Pancreas (tissue), 10 donors: Measurements from ENCODE around the gene SELENOS. TPM values are rescaled to one million over a fixed set of nuclear protein-coding genes. Genes with fewer than 3 reads are reported as not detected.

Experiments
- ATAC-seq, 4 donors: fragments of 200-7000 bp; cut with Tn5 transposase; one replicate each; pipeline versions ENCODE4 v1.8.0 to v1.9.1; 2020; ENCODE audit warnings: mild to moderate bottlenecking in 4 of 4, moderate library complexity in 4 of 4
- DNase-seq, 6 donors: peaks; one replicate each; pipeline ENCODE4 v3.0.0-alpha.2; 2020
- FAIRE-seq: peaks from 2 replicates; lab custom pipeline; 2012; peaks lifted over from hg19 to GRCh38; lab: Jason Lieb, UNC
- H3K27ac ChIP-seq, 4 donors: fragments of 200-600 bp; sonication (generic); 1 replicate in 3 of 4; 2 replicates in 1 of 4; pipeline versions ENCODE4 v1.5.0 to v1.8.0; 2020
- H3K27me3 ChIP-seq, 4 donors: fragments of 200-600 bp; one replicate each; pipeline ENCODE4 v1.8.0; 2021
- H3K36me3 ChIP-seq, 3 donors: fragments of 200-600 bp; sonication (generic) in 1 of 3; one replicate each; pipeline versions ENCODE4 v1.5.0 to v1.8.0; 2020 to 2021
- H3K4me1 ChIP-seq, 3 donors: fragments of 200-600 bp; one replicate each; pipeline ENCODE4 v1.8.0; 2021
- H3K4me3 ChIP-seq, 4 donors: fragments of 200-600 bp; sonication (generic) in 2 of 4; one replicate each; pipeline versions ENCODE4 v1.5.0 to v1.8.0; 2020 to 2021
- H3K9me3 ChIP-seq, 4 donors: fragments of 200-600 bp; one replicate each; pipeline ENCODE4 v1.8.0; 2021
- WGBS, 2 donors: extraction: QIAGEN DNeasy Blood & Tissue Kit; methylation state at CpG; one replicate each; pipeline ENCODE4 v1.1.7; 2013; 5-methylcytosine and 5-hydroxymethylcytosine counted together
- intact Hi-C, 3 donors: fragments of 100-400 bp; cut with DNase I; formaldehyde crosslinking; loops; one replicate each; pipeline versions ENCODE4 v1.11.1 to v1.14.2; 2022
- polyA plus RNA-seq, 2 donors: library from polyadenylated mRNA; stranded (reverse); fragments of 200-250 nt; gene quantifications; one replicate each; pipeline ENCODE4 v1.2.3, GENCODE V29; 2013
- total RNA-seq, 6 donors: library from RNA; stranded (reverse); fragmentation: NEBNext Ultra II Directional in 4 of 6; extraction: Animal tissue kit (Norgen Biotek cat#: 25700) in 4 of 6; gene quantifications; one replicate each; pipeline versions ENCODE4 v1.2.1 to v1.2.4, GENCODE V29; 2021 to 2023
- TF ChIP-seq, protein P1 (sequence below), 4 donors: fragments of 200-600 bp; sonication (generic) in 3 of 4; IDR thresholded peaks; one replicate each; pipeline versions ENCODE4 v1.5.0 to v1.8.0; 2021; ENCODE audit warnings: antibody characterized with exemption in 4 of 4
- donor health status: healthy with polysubstance abuse.
- donor health status: DM: no; HTN: no; CAD: no; lungs with moderate emphysema.
- donor health status: DM: no; HTN: no; CAD: no.
- donor health status: control.
- donor health status: control.
- donor health status: Bipolar disorder and iron deficiency.
- donor health status: DM: yes; HTN: yes; CAD: no.
- donor health status: DM: no; HTN: no; CAD: no.
- donor health status: DM: no; HTN: no; CAD: no.
- donor health status: DM: yes; HTN: yes; CAD: no.

The SELENOS gene
- total and polyA plus RNA-seq, 8 donors, result 26.6 to 72.7 (median 38.2) TPM

DNA sequence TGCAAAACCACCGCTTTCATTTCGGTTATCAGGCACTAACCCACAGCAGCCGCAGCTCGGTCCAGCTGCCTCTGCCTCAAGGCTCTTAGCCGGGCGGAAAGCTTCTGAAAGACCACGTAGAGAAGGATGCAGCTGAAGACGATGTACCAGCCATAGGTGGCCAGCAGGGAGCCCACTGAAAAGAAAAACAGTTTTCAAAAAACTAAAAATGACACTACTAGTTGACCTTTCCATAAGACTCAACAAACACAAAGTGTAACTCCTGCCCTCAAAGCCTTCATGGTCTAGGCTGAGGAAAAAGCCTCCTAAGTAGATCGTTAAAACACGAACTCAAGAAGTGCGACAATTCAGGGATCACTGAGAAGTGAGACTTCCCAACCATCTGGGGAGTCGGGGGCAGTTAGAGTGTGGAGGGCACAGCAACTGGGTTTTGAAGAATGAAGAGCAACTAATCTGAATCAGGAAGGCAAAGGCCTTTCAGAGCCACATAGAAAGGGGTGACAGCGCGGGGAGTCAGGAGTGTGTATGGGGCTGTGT lies 716 bp downstream of the SELENOS start:
- Histone ChIP-seq H3K27me3 (no peaks in the 10 kb centered on the region), H3K36me3 (peaks cover 15 to 37% (median 27%) of the 10 kb centered on the region in 3 donors), H3K4me1 (peaks cover 0 to 8% (median 0%) of the 10 kb centered on the region in 3 donors), H3K27ac (peak overlapping the region; percentile 78 to 84 (median 80)), H3K9me3 (no peaks in the 10 kb centered on the region), H3K4me3 (peak overlapping the region; percentile 87 to 95 (median 94))
- TF ChIP-seq, protein P1, sequence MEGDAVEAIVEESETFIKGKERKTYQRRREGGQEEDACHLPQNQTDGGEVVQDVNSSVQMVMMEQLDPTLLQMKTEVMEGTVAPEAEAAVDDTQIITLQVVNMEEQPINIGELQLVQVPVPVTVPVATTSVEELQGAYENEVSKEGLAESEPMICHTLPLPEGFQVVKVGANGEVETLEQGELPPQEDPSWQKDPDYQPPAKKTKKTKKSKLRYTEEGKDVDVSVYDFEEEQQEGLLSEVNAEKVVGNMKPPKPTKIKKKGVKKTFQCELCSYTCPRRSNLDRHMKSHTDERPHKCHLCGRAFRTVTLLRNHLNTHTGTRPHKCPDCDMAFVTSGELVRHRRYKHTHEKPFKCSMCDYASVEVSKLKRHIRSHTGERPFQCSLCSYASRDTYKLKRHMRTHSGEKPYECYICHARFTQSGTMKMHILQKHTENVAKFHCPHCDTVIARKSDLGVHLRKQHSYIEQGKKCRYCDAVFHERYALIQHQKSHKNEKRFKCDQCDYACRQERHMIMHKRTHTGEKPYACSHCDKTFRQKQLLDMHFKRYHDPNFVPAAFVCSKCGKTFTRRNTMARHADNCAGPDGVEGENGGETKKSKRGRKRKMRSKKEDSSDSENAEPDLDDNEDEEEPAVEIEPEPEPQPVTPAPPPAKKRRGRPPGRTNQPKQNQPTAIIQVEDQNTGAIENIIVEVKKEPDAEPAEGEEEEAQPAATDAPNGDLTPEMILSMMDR (IDR thresholded peaks at IDR 0.05), result peak in 1 of 4 donors; percentile 18
- intact Hi-C loops, result no loop called here
- peak; percentile 13 to 43 (median 28) for ATAC-seq
- no peak for DNase-seq
- WGBS, 2 donors, result 6 to 10% methylated on average over 14 of the region's 14 CpGs
- no peak for FAIRE-seq

DNA sequence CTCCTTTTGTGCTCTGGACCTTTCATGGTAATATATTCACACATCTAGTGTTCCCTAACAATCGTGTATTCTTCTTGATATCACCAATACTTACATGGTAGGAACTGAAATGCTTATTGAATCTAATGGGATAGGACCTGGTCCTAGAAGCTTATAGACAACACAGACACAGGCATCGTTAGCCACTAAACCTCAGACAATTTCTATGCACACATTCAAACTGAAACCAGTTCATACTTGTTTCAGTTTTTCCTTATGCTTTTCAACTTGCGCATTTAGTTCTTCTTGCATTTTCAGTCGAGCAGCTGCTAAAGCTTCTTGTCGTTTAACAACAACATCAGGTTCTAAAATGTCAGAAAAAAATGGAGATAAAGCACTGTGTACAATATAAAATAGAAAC lies 2.3 kb downstream of the SELENOS start:
- Histone ChIP-seq H3K4me3 (no peak overlapping the region), H3K36me3 (peaks cover 15 to 52% (median 32%) of the 10 kb centered on the region in 3 donors), H3K27ac (no peak overlapping the region), H3K9me3 (no peaks in the 10 kb centered on the region), H3K4me1 (peaks cover 0 to 8% (median 0%) of the 10 kb centered on the region in 3 donors), H3K27me3 (no peaks in the 10 kb centered on the region)
- TF ChIP-seq, protein P1 (IDR thresholded peaks at IDR 0.05), result no peak
- ATAC-seq (no peak), DNase-seq (no peak), FAIRE-seq (no peak)
- intact Hi-C loops, result no loop called here
- 67 to 73% methylated on average over 5 of the region's 5 CpGs for WGBS, 2 donors

DNA sequence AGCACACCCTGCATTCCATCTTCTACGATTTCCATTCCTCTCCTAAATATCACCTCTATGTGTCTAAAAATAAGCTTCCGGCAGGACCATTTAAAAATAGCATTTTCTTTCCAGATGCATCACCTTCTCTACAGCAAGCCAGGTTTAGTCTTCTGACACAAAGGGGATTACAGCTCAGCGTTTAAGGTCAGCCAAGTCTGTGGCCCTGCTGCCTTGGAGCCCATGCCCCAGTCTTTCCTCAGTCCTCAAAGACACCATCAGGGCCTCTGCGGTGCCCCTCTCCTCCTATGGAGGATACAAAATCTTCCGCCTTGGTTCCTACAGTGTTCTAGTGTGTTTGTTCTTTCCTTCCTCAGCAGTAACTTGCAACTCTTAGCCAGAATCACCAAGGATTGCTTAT lies 3.8 kb downstream of the SELENOS start:
- no peak overlapping the region for H3K27ac ChIP-seq
- intact Hi-C loops, result no loop called here
- peaks cover 0 to 8% (median 0%) of the 10 kb centered on the region in 3 donors for H3K4me1 ChIP-seq
- FAIRE-seq (no peak), ATAC-seq (no peak), DNase-seq (no peak)
- no peaks in the 10 kb centered on the region for H3K27me3 ChIP-seq
- no peak overlapping the region for H3K4me3 ChIP-seq
- 77 to 92% methylated on average over 5 of the region's 5 CpGs for WGBS, 2 donors
- no peaks in the 10 kb centered on the region for H3K9me3 ChIP-seq
- TF ChIP-seq, protein P1 (IDR thresholded peaks at IDR 0.05), result no peak
- peaks cover 15 to 53% (median 32%) of the 10 kb centered on the region in 3 donors for H3K36me3 ChIP-seq

DNA sequence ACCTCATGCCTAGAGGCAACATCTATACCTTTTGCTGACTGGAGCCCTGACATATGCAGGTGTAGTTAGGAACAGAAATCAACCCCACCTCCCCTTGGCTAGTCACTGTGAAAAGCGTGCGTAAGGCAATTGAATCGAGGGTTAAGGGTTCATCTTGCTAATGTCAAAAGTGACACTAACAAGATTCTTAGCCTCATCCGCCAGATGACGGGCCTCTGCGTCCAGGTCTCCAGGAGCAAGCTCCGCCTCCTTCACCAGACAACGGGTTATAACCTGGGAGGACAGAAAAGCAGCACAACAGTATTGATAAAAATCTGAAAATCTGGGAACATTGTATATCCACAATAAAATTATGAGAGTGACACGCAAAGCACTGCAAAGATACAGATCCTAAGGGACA lies 4.7 kb downstream of the SELENOS start:
- FAIRE-seq (no peak), DNase-seq (no peak), ATAC-seq (no peak)
- Histone ChIP-seq H3K4me3 (no peak overlapping the region), H3K9me3 (no peaks in the 10 kb centered on the region), H3K36me3 (peaks cover 15 to 53% (median 32%) of the 10 kb centered on the region in 3 donors), H3K27me3 (no peaks in the 10 kb centered on the region), H3K4me1 (peaks cover 0 to 12% (median 4%) of the 10 kb centered on the region in 3 donors), H3K27ac (no peak overlapping the region)
- TF ChIP-seq, protein P1 (IDR thresholded peaks at IDR 0.05), result no peak
- WGBS, 2 donors, result 87 to 88% methylated on average over 9 of the region's 9 CpGs
- intact Hi-C loops, result no loop called here
